ENCODE data around the gene SGK2.

Gene SGK2

DNA sequence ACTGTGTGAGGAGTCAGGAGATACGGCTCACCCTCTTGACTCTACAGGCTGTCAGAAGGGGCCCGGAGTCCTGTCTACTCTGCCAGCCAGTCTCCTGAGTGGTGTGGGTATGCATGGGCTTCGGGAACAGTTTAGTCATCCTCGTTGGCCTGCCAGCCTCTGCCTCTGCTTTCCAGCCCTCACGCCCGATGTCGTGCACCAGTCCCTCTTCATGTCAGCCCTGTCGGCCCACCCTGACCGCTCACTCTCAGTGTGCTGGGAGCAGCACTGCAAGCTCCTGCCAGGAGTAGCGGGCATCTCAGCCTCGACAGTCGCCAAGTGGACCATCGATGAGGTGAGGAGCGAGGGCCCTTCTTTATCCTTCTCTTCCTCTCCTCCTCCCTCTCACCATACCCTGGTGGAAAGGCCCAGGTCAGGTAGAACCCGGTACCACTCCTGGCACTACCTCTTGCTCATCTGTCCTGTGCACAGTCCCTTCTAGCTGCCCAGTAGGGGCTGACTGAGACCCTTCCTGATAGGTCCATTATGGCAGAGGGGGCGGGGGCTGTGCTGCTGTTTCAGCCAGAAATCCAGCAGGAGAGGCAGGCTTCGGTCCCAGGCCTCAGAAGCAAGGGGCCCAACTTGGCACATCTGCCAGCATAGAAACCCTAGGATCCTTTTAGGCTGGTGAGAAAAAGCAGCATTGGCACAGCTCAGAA is 18.7 kb upstream of the SGK2 start:
- no peak overlapping the region for H3K27ac ChIP-seq
- DNase-seq (ENCODE audit: low spot score) = no peak
- ChIA-PET POLR2A (ENCODE audit: low non-redundant PET) (no interaction called here), CTCF (interaction anchor here (0.8 kb wide), 1 partner anchor 17 kb away, joined by 5 read pairs; no protein-coding TSS in a partner anchor)
- TF ChIP-seq, protein P1, sequence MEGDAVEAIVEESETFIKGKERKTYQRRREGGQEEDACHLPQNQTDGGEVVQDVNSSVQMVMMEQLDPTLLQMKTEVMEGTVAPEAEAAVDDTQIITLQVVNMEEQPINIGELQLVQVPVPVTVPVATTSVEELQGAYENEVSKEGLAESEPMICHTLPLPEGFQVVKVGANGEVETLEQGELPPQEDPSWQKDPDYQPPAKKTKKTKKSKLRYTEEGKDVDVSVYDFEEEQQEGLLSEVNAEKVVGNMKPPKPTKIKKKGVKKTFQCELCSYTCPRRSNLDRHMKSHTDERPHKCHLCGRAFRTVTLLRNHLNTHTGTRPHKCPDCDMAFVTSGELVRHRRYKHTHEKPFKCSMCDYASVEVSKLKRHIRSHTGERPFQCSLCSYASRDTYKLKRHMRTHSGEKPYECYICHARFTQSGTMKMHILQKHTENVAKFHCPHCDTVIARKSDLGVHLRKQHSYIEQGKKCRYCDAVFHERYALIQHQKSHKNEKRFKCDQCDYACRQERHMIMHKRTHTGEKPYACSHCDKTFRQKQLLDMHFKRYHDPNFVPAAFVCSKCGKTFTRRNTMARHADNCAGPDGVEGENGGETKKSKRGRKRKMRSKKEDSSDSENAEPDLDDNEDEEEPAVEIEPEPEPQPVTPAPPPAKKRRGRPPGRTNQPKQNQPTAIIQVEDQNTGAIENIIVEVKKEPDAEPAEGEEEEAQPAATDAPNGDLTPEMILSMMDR (conservative IDR thresholded peaks at IDR 0.05; ENCODE audit: low read depth) = no peak

DNA sequence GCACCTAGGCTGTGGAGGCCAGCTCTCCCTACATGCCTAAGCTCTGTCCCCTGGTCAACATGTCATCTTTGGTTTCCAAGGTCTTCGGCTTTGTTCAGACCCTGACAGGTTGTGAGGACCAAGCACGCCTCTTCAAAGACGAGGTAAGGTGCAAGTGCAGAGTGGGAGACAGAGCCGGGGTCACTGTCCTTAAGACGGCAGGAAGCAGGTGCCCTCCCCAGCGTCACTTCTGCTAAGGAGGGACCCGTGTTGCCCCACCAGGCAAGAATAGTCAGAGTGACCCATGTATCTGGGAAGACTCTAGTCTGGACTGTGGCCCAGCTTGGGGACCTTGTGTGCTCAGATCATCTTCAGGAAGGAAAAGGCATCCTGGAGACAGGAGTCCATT is 18.2 kb upstream of the SGK2 start:
- H3K27ac ChIP-seq = no peak overlapping the region
- TF ChIP-seq, protein P1 (conservative IDR thresholded peaks at IDR 0.05; ENCODE audit: low read depth) = no peak
- no peak for DNase-seq (ENCODE audit: low spot score)
- POLR2A ChIA-PET (ENCODE audit: low non-redundant PET) = interaction anchor here (0.6 kb wide), 1 partner anchor 24 kb away, joined by 4 read pairs; no protein-coding TSS in a partner anchor
- CTCF ChIA-PET = interaction anchor here (0.8 kb wide), 1 partner anchor 18 kb away, joined by 5 read pairs; no protein-coding TSS in a partner anchor

DNA sequence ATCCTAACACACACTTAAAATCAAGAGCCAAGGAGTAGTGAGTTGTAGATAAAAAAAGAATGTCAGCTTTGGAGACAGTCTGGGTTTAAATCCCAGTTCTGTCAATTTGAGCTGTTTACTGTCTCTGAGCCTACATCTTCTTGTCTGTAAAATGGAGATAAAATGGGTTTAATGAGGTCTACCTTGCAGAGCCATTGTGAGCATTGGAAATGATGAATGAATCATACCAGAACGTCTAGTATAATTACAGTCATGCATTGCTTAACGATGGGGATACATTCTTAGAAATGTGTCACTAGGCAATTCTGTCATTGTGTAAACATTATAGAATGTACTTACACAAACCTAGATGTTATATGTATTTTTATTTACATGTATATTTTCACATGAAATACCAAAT is 17.6 kb upstream of the SGK2 start:
- H3K27ac ChIP-seq = no peak overlapping the region
- DNase-seq (ENCODE audit: low spot score) = peak; percentile 39
- CTCF ChIA-PET = no interaction called here
- TF ChIP-seq, protein P1 (conservative IDR thresholded peaks at IDR 0.05; ENCODE audit: low read depth) = no peak
- POLR2A ChIA-PET (ENCODE audit: low non-redundant PET) = interaction anchor here (0.6 kb wide), 1 partner anchor 24 kb away, joined by 4 read pairs; no protein-coding TSS in a partner anchor

DNA sequence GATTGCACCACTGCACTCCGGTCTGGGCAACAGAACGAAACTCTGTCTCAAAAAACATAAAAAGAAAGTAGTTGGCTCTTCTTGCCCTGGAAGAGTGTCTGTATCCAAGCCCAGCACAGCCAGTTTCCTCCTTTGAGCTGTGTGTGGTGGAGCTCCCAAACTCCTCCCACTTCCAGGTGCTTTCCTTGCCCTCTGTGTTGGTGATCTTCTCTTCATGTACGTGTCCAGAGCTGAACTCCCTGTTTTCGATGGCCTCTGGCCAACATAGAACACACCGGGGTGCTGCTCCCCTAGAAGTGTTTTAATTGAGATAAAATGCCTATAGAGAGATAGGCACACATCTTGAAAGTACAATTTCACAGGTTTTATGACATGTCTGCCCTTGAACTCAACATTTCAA is 16.7 kb upstream of the SGK2 start:
- POLR2A ChIA-PET (ENCODE audit: low non-redundant PET) = no interaction called here
- CTCF ChIA-PET = interaction anchor here (0.6 to 1.0 kb wide), 2 partner anchors 14 to 1445 kb away, joined by 3 read pairs; no protein-coding TSS in a partner anchor
- DNase-seq (ENCODE audit: low spot score) = no peak
- TF ChIP-seq, protein P1 (conservative IDR thresholded peaks at IDR 0.05; ENCODE audit: low read depth) = no peak
- no peak overlapping the region for H3K27ac ChIP-seq

DNA sequence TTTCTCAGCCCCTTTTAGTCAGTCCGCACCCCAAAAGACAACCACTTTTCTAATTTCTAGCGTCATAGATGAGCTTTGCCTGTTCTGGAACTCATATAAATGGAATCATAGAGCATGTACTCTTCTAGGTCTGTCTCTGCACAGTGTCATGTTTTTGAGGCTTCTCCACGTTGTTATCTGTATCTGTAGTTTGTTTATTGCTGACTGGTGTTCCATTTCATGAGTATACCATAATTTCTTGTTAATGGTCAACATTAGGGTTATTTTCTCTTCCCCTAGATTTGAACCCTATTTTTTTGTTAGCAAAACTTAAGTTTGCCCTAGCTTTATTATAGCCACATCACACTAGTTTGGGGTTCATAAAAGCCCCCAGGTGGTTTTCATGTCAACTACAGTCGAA is 16.2 kb upstream of the SGK2 start:
- H3K27ac ChIP-seq = no peak overlapping the region
- TF ChIP-seq, protein P1 (conservative IDR thresholded peaks at IDR 0.05; ENCODE audit: low read depth) = no peak
- POLR2A ChIA-PET (ENCODE audit: low non-redundant PET) = interaction anchor here (0.6 kb wide), 1 partner anchor 34 kb away, joined by 3 read pairs; no protein-coding TSS in a partner anchor
- DNase-seq (ENCODE audit: low spot score) = no peak
- CTCF ChIA-PET = interaction anchor here (0.6 to 1.0 kb wide), 3 partner anchors 14 to 1446 kb away, joined by 3 to 5 read pairs (median 3); no protein-coding TSS in a partner anchor

DNA sequence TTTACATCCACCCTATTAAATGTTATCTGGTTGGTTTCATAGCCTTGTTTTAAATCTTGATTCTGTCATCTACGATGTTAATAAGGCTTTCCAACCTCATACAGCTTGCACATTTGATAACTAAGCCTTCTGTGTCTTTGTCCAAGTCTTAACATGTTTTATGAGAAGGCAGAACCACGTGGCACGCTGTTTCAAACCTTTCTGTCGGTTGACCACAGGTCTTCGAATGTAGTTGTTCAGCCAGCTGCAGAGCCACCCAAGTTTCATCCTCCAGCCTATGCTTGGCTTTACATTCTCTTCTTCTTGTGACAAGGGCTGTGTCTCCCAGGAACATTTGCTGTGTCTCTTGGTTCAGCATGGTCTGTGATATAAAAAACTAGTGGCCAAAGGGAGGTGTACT is 15.7 kb upstream of the SGK2 start:
- DNase-seq (ENCODE audit: low spot score) = no peak
- TF ChIP-seq, protein P1 (conservative IDR thresholded peaks at IDR 0.05; ENCODE audit: low read depth) = no peak
- ChIA-PET POLR2A (ENCODE audit: low non-redundant PET) (interaction anchor here (0.6 kb wide), 1 partner anchor 34 kb away, joined by 3 read pairs; no protein-coding TSS in a partner anchor), CTCF (interaction anchor here (0.7 to 1.0 kb wide), 2 partner anchors 15 to 300 kb away, joined by 3 to 5 read pairs; no protein-coding TSS in a partner anchor)
- no peak overlapping the region for H3K27ac ChIP-seq

All from RWPE1 (cell line).